ENCODE results near the gene ANKRD44.

Gene ANKRD44

DNA sequence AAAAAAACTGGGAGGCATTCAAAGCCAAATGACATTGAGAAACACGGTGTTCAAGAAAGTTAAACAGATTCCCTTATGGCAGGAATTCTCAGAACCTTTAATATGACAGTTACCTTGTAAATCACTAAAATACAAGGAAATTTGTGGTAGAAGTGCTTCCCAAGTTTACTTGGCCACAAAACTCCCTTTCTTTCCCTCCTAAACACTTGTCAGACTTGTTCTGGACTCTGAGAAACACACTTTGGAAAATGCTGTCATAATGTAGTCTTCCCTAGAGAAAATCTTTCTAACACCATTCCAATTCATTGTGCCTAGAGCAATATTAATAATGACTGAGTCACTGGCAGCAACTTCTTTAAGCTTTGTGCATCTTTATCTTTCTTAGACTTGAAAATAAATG lies 140.4 kb downstream of the ANKRD44 start:
- DNase-seq, result no peak

DNA sequence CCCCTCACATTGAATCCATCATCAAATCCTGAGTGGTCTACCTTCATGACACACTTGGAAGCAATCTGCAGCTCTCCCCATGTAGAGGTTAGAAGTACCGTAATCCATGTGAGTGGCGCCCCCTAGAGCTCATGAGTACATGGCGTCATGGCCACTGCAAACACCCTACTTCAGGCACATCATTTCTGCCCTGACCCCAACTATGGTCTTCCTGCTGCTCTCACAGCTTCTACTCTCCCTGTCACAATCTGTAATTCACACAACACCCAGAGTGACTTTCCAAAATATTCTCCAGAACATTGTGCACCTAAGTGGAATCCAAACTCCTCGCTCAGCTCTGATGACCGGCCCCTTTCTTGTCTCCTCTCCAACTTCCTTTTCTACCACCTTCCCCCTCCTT lies 141.9 kb downstream of the ANKRD44 start:
- peak; percentile 34 to 78 for DNase-seq

DNA sequence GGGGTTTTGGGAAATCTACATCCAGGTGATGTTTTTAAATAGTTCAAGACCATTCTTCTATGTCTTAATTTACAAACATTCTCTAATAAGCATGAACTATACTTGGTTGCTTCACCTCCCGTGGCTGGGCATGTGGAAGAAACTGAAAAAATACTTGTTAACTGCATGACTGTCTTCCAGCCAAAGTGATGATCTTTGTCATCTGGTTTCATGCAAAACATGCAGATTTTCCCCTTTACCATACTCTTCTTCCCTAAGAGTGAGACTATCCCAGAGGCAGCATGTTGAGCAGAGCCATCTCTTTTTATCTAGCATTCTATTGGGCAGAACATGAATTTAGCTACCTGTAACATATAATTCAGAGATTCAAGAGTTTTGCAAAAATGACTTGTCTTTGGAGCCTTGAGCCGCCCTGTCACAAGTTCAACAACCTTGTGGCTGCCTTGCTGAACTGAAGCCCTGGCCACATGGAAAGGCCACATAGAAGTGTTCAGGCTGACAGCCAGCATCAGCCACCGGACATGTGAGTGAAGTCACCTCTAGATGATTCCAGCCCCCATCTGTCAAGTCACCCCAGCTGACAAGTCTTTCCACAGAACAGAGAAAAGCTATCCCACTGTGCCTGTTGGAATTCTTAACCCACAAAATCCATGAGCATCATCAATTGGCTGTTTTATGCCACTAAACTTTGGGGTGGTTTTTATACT lies 142.8 kb downstream of the ANKRD44 start:
- no peak for DNase-seq

DNA sequence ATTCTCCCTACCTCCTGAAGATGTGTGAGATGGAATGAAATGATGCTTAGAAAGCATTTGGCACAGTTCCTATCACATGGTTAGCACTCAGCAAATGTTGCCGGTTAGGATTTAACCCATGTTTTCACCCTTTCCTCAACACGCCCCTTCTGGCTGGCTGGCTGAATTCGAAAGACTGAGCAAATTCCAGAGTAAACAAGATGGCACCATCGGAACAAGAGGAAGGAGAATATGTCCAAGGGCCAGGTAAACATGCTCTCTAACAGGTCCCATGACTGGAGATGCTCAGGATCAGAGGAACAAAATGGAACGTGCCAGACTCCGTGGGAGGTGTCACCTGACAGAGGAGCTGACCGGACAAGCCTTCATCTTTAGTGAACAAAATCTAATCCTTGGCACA lies 145.6 kb downstream of the ANKRD44 start:
- DNase-seq, result no peak

DNA sequence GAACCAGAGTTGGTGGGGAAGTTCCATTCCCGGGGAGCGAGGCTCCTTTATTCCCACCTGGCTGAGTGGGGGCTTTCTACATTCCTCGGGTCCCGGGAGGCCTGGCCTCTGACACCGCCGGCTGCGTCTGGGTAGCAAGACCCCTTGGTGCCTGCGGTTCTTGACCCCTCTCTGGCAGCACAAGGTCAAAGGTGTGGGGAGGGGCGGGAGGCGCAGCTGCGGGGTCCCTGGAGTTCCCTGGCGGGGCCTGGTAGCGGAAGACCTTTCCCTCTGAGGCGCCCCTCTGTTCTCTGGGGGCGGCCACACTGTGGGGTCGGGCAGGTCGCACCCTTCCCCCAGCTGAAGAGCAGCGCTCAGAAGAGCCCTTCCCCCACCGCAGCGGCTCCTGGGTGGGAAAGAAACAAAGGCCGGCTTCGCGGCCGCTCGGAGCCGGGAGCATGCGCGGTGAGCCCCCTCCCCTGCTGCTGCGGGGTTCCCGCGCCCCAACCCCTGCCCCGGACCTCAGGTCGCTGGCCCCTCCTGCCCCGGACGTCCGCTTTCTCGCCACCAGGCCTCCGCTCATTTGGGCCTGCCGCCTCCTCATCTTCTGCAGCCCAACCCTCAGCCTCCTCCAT lies 146.3 kb downstream of the ANKRD44 start:
- no peak for DNase-seq

DNA sequence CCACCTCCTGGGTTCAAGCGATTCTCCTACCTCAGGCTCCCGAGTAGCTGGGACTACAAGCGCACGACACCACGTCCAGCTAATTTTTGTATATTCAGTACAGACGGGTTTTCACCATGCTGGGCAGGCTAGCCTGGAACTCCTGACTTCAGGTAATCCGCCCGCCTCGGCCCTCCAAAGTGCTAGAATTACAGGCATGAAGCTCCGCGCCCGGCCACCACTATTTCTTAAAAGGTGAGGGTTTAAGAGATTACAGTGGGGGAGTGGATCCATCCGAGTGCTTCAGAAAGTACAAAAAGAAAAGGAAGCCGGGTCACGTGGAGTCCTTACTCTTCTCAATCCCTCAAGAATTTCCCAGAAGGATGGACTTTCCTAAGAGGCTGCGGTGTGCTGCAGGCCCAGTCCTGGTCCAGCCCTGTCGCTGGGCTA lies 146.9 kb downstream of the ANKRD44 start:
- DNase-seq, result no peak

DNA sequence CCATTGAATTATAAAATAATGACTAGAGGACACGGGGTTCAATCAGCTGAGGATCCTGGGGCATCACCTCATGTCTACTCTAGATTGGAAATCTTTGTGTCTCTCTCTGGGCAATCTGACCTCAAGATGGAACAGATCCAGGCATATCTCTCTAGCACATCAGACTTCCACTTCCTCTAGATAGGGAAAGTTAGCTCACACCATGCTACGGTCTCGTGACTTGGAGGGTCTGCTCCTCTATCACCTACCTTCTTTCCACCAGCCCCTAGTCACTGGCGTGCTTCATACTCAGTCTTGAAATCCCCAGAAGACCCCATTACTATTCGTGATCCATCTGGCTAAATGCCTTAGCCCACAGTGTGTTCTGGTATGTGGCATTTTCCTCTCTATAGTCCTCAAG lies 148.8 kb downstream of the ANKRD44 start:
- DNase-seq, result no peak

DNA sequence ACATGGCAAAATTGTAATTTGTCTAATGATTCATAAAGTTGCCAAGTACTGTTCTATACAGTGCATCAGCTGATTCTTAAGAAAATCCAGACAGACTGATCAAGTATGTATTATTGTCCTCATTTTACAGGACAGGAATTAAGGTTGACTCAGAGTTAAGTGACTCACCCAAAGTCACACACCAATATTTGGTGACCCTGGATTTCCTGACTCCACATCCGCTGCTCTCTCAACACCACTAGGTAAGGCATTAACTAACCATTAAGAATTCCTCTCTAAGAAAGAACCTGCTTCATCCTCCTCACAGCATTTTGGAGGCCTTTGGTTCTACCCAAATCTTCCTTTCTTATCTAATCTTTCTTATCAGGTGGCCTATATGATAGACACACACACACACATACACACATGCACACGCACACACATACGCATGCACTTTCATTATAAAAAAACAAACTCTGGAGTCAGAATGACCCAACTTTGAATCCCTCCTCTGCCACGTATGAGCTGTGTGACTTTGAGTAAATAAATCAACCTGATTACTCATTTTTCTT lies 150.8 kb downstream of the ANKRD44 start:
- no peak for DNase-seq

DNA sequence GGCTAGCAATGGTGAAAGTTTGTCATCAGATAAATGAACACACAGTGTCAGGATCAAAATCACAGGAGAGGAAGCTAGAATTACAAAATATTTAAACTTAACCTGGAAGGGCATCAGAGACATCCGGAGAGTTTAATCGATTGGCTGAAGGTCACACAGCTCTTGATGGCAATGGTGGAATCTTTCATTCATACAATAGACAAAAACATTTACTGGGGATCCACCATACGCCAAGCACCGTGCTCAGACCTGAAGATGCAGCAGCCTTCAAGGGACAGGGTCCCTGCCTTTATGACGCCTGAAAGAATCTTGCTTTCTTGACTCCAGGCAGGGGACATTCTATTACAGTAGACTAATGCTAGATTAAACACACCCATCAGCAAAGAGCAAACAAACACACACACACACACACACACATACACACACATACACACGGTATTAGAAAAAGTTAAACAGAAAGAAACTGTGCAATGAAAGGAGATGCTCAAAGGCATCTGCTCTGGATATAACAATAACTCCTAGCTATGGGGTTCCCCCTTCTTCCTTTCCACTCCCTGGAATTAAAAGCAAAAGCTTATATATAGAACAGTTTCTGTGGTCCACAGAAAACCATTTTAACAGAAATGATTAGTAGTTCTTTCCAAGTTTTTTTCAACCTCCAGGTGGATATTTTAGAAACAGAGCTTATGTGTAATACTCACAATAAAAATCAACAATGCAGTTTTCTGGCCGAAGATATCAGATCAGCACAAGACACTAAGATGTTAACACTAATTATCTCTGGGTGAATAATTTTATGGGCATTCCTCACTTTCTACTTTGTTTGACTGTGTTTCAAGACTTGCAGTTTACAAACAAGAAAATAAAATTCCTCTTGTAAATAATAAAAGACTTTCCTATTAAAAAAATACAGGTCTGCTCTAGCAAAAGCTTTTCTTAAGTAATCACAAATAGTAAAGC lies 151.7 kb downstream of the ANKRD44 start:
- no peak for DNase-seq

DNA sequence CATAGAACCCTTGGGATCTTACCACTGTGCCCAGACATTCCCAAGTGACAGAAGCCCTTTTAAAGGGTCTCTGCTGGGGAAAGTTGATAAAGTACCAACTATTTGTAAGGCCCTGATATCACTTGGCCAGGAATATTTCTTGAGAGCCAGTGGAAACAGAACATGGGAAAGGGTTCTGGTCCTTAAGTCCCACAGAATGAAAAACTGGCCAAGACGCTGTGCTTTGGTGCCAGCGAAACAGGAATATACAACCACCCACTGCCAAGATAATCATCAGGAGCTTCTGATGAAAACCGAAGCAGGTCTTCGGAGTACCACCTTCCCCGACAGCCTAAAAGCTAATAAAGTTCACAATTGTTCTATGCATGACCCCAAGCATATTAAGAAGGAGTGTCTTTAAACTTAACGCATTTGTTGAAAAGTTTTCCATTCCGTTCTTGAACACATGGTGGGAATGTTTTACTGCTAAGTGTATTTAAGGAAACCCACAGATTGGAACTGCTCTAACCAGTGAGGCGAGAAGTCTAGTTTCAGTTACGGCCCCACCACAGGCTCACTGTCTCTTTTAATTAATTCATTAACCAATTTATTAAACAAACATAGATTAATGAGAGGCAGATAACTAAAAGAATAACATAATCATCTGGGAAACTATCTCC lies 152.6 kb downstream of the ANKRD44 start:
- no peak for DNase-seq

DNA sequence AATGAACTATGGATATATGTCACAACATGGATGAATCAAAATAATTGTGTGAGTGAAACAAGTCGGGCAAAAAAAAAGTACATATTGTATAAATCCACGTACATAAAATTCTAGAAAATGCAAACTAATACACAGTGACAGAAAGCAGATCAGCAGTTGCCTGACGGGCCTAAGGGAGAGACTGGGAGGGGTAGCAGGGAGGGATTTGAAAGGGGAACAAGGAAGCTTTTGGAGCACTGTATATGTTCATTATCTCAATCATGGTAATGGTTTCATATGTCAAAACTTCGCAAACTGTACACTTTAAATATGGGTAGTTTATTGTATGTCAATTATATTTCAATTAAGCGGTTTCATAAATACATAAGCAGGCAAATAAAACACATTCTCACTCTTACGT lies 153.8 kb downstream of the ANKRD44 start:
- no peak for DNase-seq

DNA sequence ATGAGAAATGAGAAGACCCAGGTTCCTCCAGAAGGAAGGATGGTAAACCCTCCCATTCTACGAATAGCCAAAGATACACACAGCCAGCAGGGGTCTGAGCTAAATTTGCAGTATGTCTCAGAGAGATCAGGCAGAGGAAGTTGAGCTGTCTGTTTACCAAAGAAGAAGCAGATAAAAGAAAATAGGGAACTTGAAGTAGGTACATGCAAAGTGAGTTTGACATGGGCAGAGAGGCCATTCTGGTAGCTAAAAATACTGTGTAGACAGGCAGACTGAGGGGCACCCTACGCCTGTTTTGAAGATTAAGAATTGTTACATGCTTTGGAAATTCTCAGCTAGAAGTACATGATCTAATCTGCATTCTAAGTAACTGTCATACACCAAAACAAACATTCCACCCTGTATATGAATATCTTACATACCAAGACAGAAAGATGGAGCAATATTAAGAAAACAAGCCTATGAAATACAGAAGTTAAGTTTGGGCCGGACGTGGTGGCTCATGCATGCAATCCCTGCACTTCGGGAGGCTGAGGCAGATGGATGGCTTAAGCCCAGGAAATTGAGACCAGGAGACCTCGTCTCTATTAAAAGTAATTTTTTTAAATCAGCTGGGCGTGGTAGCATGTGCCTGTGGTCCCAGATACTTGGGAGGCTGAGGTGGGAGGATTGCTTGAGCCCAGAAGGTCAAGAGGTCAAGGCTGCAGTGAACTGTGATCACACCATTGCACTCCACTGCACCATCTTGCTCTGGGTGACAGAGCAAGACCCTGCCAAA lies 157.9 kb downstream of the ANKRD44 start:
- DNase-seq, result no peak

DNA sequence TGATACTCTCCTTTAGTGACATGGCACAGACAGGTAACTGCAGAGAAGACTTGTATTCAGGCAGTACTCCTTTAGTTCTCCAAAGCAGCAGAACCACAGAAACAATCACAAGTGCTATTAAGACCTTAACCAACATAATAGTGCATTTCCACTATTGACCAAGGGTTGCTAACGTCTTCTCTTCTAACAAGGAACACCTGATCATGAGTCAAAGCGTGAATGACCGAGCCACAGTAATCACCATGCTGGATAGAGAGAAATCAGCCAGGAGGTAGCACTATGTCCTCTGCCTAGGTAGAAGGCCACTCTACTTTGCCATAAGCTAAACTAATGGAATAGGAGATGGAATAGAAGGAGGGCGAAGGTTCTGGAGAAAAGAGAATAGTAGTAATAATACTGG lies 161.0 kb downstream of the ANKRD44 start:
- no peak for DNase-seq

DNA sequence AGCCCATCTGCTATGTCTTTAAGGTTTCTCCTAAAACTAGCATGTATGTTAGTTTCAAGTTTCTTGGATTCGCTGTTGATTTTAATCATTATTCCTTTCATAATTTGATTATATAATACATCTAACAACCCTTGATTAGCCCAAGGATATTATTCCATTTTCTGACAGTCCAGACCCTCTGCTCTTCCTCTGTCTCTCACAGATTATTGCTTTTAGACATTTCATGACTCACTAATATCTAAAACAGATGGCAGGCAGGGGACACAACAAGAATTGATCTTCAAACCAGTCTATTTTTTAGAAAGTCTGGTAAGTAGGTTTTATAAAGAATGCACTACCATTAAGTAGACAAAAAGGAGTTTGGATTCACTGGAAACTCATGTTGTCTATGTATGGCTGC lies 162.2 kb downstream of the ANKRD44 start:
- DNase-seq, result no peak

DNA sequence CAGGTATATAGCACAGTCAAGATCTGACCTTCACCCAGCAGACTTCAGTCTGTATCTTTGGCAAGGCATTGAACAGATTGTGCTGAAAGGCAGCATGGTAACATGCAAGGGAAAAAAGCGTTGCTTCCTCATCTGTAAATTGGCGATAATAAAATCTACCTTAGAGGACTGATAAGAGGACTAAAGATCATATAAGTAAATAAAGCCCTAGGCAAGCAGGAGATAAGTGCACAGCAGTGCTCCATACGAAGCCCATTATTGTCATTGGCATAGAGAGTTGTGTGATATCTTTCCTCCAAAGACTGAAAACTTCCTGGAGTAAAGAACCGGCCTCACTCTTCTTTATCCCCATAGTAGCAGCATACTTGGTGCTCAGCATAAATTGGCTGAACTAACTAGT lies 162.6 kb downstream of the ANKRD44 start:
- no peak for DNase-seq

DNA sequence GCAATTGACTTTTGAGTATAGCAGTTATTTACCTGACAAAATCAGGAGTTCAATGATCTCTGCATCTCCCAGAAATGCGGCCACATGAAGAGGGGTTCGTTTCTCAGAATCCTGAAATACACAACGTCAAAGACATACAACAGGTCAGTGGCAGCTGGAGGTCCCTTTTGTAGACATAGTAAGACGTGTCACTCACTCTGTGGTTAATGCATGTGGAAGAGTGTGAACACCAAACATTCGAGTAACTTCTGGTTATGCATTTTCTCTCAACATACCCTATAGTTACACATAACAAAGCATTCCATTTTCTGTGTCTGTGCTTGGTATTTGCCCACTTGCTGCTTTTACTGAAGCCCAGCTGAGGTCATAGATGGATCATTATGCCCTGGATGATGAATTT lies 163.6 kb downstream of the ANKRD44 start:
- DNase-seq, result no peak

DNA sequence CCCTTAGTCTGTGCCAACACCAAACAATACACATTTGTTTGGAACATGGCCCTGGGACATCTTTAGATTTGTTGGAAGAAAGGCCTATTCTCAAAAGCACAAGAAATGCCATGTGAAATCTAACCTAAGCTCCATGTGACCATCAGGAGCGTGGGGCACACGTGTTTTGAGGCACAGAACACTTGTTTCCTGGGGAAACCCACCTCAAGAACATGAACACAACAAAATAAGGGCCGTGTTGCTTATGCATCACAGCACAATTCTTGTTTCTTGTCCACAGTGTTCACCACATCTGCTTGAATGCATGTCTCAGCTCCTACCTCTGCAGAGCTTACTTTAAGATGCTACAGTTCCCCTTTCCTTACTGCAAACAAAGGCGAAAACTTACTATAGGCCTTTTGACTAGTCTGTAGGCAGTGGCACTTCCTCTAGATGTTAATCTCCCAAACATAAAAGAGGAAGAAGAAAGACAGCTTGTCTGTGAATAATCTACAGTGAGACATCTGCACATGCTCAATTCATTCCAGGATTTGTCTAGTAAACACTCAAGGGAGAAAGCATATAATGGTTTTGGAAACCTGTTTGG lies 165.0 kb downstream of the ANKRD44 start:
- DNase-seq, result no peak

DNA sequence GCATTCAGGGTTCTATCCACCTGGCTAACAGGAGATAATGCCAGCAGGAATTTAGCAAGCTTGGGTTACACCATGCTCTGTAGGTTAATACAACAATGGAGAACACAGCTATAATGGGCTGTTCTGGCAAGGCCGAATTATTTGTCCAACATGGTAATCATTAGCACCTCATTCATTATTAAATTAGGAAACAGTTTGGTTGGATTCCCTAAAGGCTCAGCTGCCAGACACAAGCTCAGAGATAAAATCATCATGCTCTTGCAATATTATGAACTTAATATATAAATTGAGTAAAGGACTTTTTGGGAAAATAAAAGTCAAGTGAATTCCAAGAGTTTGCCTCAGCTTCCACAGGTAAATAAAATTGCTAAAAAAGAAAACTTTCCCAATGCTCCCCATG lies 166.4 kb downstream of the ANKRD44 start:
- no peak for DNase-seq

DNA sequence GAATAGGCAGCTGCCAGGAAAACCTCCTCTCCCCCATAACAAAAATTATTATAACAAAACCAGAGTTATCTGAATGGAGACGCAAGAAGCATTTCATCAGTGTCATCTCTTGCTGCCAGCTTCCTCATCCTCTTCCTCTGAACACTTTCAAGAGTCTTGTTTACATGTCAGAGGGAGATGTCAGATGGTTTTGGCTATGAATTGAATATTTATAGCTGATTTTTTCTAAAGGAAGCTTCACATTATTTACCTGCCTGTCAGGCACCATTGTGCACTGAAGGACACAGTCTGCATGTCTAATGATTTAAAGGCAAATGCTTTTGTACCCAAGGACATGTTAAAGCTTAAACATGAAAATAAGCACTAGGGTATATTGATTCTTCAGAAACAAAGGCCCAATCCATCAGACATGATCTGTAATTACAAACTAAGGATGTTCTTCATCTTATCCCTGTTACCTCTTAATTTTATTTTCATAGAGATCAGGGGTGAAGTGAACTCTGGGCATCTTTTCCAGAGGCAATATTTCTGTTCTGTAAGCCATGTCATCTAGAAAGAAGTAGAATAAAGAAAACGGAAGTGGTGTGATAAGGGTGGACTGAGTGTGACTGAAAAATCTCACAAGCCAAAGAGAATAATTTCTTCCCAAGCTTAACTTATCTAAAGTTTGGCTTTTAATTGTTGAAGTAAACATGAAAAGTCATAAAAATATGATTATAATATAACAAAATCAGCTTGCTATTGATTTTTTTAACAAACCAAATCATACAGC lies 168.7 kb downstream of the ANKRD44 start:
- DNase-seq, result peak; percentile 9 to 12

DNA sequence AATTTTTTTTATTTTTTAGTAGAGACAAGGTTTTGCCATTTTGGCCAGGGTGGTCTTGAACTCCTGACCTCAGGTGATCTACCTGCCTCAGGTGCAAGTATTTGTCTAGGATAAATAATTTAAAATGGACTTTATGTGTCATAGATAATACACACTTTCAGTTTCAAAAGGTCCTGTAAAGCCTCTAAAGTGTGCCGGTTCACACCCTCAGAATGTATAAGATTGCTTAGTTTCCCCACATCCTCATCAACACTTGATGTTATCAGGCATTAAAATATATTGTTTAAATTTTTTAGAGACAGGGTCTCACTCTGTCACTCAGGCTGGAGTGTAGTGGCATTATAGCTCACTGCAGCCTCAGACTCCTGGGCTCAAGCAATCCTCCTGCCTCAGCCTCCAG lies 170.5 kb downstream of the ANKRD44 start:
- DNase-seq, result no peak

DNA sequence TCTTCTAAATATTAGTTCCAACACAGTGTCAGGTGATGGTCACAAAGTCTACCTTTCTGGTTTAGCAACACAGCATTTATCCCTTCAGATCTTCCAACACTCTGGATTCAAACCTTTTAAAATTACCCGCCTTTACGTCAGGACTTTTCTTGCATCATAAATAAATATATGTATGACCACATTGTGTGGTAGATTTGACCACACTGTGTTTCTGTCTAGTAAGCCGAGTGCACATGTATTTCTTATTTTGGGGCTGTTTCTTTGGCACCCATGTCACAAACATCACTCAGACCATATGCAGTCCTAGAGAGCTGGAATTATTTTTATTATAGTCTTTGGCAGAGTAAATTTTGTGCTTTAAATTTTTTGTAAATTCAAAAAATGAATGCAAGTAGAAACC lies 172.1 kb downstream of the ANKRD44 start:
- DNase-seq, result no peak

Data from NCI-H526 (cell line).